HEK293 (cell line): Measurements from ENCODE around the gene PCCA.

Experiments used
- CTCF ChIP-seq: fragments of 450-650 bp; formaldehyde crosslinking; IDR thresholded peaks from 2 replicates; pipeline ENCODE4 v1.5.1; 2016; ENCODE audit warnings: missing biosample characterization, missing genetic modification characterization
- REST ChIP-seq: fragments of 450-650 bp; formaldehyde crosslinking; IDR thresholded peaks from 2 replicates; pipeline ENCODE4 v1.5.1; 2016; ENCODE audit warnings: missing biosample characterization, missing genetic modification characterization
- SETDB1 ChIP-seq: IDR thresholded peaks from one replicate; pipeline ENCODE4 v1.6.1; 2017; ENCODE audit warnings: mild to moderate bottlenecking, low read length, moderate library complexity, mixed read lengths; ENCODE audit not compliant: insufficient read length
- SP2 ChIP-seq: fragments of 450-650 bp; formaldehyde crosslinking; IDR thresholded peaks from 2 replicates; pipeline ENCODE4 v1.5.1; 2016; ENCODE audit warnings: missing biosample characterization, missing genetic modification characterization
- TRIM28 ChIP-seq: IDR thresholded peaks from 2 replicates; pipeline ENCODE4 v1.6.1; 2011; ENCODE audit warnings: low read length, control low read depth, borderline replicate concordance
- YY1 ChIP-seq: fragments of 450-650 bp; formaldehyde crosslinking; IDR thresholded peaks from 2 replicates; pipeline ENCODE4 v1.5.1; 2018; ENCODE audit warnings: missing biosample characterization, missing genetic modification characterization
- ZFP69B ChIP-seq: fragments of 450-650 bp; formaldehyde crosslinking; IDR thresholded peaks from 2 replicates; pipeline ENCODE4 v1.5.1; 2016; ENCODE audit warnings: missing biosample characterization, missing genetic modification characterization
- ZNF155 ChIP-seq: fragments of 450-650 bp; formaldehyde crosslinking; IDR thresholded peaks from 2 replicates; pipeline ENCODE4 v1.5.1; 2016; ENCODE audit warnings: missing biosample characterization, missing genetic modification characterization
- ZNF221 ChIP-seq: fragments of 450-650 bp; formaldehyde crosslinking; IDR thresholded peaks from 2 replicates; pipeline ENCODE4 v1.5.1; 2017; ENCODE audit warnings: missing biosample characterization, missing genetic modification characterization, borderline replicate concordance
- ZNF302 ChIP-seq: fragments of 450-650 bp; formaldehyde crosslinking; IDR thresholded peaks from 2 replicates; pipeline ENCODE4 v1.5.1; 2016; ENCODE audit warnings: missing biosample characterization, missing genetic modification characterization, low read depth
- ZNF510 ChIP-seq: fragments of 450-650 bp; formaldehyde crosslinking; IDR thresholded peaks from 2 replicates; pipeline ENCODE4 v1.5.1; 2018; ENCODE audit warnings: mild to moderate bottlenecking, missing genetic modification characterization, missing biosample characterization; ENCODE audit not compliant: insufficient replicate concordance
- ZNF529 ChIP-seq: fragments of 450-650 bp; formaldehyde crosslinking; IDR thresholded peaks from 2 replicates; pipeline ENCODE4 v1.5.1; 2017; ENCODE audit warnings: missing genetic modification characterization, missing biosample characterization; ENCODE audit not compliant: insufficient replicate concordance
- TF ChIP-seq, protein P1 (sequence below): fragments of 450-650 bp; formaldehyde crosslinking; IDR thresholded peaks from 2 replicates; pipeline ENCODE4 v1.5.1; 2016; ENCODE audit warnings: missing biosample characterization, missing genetic modification characterization

GRCh38 chr13:100439247-100439970 is 350.5 kb downstream of the PCCA start:
- TF ChIP-seq SETDB1 (no peak), ZNF155 (tag by site-specific recombination) (no peak), ZFP69B (tag by site-specific recombination) (no peak), YY1 (tag by site-specific recombination) (no peak), CTCF (tag by site-specific recombination) (no peak), REST (tag by site-specific recombination) (no peak), ZNF302 (no peak), TRIM28 (no peak), ZNF510 (tag by site-specific recombination) (no peak), ZNF529 (tag by site-specific recombination) (no peak), SP2 (tag by site-specific recombination) (no peak), ZNF221 (no peak)
- TF ChIP-seq, protein P1, sequence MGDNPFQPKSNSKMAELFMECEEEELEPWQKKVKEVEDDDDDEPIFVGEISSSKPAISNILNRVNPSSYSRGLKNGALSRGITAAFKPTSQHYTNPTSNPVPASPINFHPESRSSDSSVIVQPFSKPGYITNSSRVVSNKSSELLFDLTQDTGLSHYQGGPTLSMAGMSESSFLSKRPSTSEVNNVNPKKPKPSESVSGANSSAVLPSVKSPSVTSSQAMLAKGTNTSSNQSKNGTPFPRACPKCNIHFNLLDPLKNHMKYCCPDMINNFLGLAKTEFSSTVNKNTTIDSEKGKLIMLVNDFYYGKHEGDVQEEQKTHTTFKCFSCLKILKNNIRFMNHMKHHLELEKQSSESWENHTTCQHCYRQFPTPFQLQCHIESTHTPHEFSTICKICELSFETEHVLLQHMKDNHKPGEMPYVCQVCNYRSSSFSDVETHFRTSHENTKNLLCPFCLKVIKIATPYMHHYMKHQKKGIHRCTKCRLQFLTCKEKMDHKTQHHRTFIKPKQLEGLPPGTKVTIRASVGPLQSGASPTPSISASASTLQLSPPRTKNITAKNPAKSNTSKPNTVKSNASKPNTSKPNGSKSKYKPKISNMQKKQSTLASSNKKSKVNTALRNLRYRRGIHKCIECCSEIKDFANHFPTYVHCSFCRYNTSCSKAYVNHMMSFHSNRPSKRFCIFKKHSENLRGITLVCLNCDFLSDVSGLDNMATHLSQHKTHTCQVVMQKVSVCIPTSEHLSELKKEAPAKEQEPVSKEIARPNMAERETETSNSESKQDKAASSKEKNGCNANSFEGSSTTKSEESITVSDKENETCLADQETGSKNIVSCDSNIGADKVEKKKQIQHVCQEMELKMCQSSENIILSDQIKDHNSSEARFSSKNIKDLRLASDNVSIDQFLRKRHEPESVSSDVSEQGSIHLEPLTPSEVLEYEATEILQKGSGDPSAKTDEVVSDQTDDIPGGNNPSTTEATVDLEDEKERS (tag by site-specific recombination) = no peak
